Kidney (tissue), 14 donors: ENCODE data around the gene VOPP1. TPM values are rescaled to one million over a fixed set of nuclear protein-coding genes. Genes with fewer than 3 reads are reported as not detected.
A peak's percentile ranks its signal among the peaks of the same experiment; 100 is the strongest.

ENCODE experiments used
- DNase-seq, 5 donors: peaks; one replicate each; pipeline ENCODE4 v3.0.0-alpha.2; 2013 to 2020
- FAIRE-seq: peaks from 2 replicates; lab custom pipeline; 2012; peaks lifted over from hg19 to GRCh38; lab: Jason Lieb, UNC
- H3K27ac ChIP-seq, 2 donors: one replicate each; pipeline ENCODE4 v1.7.0; 2013; ENCODE audit warnings: low read depth in 2 of 2, low read length in 2 of 2, inconsistent platforms in 1 of 2
- H3K27me3 ChIP-seq: one replicate; pipeline ENCODE4 v1.7.1; 2013; ENCODE audit warnings: low read length, inconsistent platforms; ENCODE audit not compliant: control insufficient read depth, insufficient read depth
- H3K36me3 ChIP-seq, 3 donors: one replicate each; pipeline versions ENCODE4 v1.7.0 to v1.7.1; 2013; ENCODE audit warnings: low read length in 3 of 3, control low read depth in 1 of 3, inconsistent platforms in 1 of 3; ENCODE audit not compliant: insufficient read depth in 3 of 3, control insufficient read depth in 2 of 3
- H3K4me1 ChIP-seq, 3 donors: one replicate each; pipeline versions ENCODE4 v1.7.0 to v1.7.1; 2013; ENCODE audit warnings: low read length in 3 of 3, inconsistent platforms in 1 of 3, low read depth in 1 of 3; ENCODE audit not compliant: control insufficient read depth in 2 of 3, insufficient read depth in 2 of 3
- H3K4me3 ChIP-seq, 3 donors: one replicate each; pipeline versions ENCODE4 v1.7.0 to v1.8.1; 2013; ENCODE audit warnings: low read length in 3 of 3, control low read depth in 1 of 3, inconsistent platforms in 1 of 3
- H3K9ac ChIP-seq, 3 donors: one replicate each; pipeline versions ENCODE4 v1.7.0 to v1.7.1; 2013; ENCODE audit warnings: low read length in 3 of 3, control low read depth in 1 of 3, inconsistent platforms in 1 of 3
- H3K9me3 ChIP-seq, 3 donors: one replicate each; pipeline versions ENCODE4 v1.7.0 to v1.7.1; 2013; ENCODE audit warnings: low read length in 3 of 3, control low read depth in 1 of 3, inconsistent platforms in 1 of 3; ENCODE audit not compliant: control insufficient read depth in 2 of 3, insufficient read depth in 1 of 3
- CTCF ChIP-seq: IDR thresholded peaks from 3 replicates; pipeline ENCODE4 v1.5.1; 2012; ENCODE audit warnings: mild to moderate bottlenecking, moderate library complexity, borderline replicate concordance; ENCODE audit not compliant: insufficient read depth; ENCODE audit errors: extremely low read depth
- intact Hi-C: fragments of 100-400 bp; cut with DNase I; formaldehyde crosslinking; loops from one replicate; pipeline ENCODE4 v1.11.1; 2022
- polyA plus RNA-seq: library from polyadenylated mRNA; stranded (reverse); fragments of 350-450 nt; fragmentation: Illumina TruSeq; extraction: RNeasy Lipid Tissue Mini Kit (QIAGEN cat#74804); gene quantifications from one replicate; pipeline ENCODE4 v1.2.3, GENCODE V29; 2014; ENCODE audit warnings: low read depth, low replicate concordance; ENCODE audit not compliant: insufficient read depth
- total RNA-seq: library from RNA; stranded (reverse); fragmentation: NEBNext Ultra II Directional; extraction: Animal tissue kit (Norgen Biotek cat#: 25700); gene quantifications from one replicate; pipeline ENCODE4 v1.2.1, GENCODE V29; 2021
- donor health status: control.
- donor health status: control.
- donor health status: control.
- donor health status: control.
- donor health status: control.
- donor health status: DM: yes; HTN: yes; CAD: no.
- donor health status: Normal renal cell carcinoma (clear cell type).

Gene VOPP1
- total and polyA plus RNA-seq, 2 donors from 2014 or later = 47.3 to 98.7 TPM

- Histone ChIP-seq H3K9me3 (no peaks in the 10 kb centered on the region), H3K4me1 (peaks cover 0 to 5% (median 0%) of the 10 kb centered on the region in 3 donors), H3K27ac (no peak overlapping the region), H3K27me3 (no peaks in the 10 kb centered on the region), H3K4me3 (no peak overlapping the region), H3K36me3 (no peaks in the 10 kb centered on the region), H3K9ac (no peak overlapping the region)
- FAIRE-seq = no peak
- intact Hi-C loops = no loop called here
- TF ChIP-seq CTCF = no peak
- DNase-seq = peak in 1 of 5 donors; percentile 56
Observed at GRCh38 chr7:55594414-55594813, 22.1 kb upstream of the VOPP1 start.

- intact Hi-C loops = no loop called here
- Histone ChIP-seq H3K9me3 (no peaks in the 10 kb centered on the region), H3K36me3 (no peaks in the 10 kb centered on the region), H3K27me3 (no peaks in the 10 kb centered on the region), H3K4me3 (no peak overlapping the region), H3K9ac (no peak overlapping the region), H3K27ac (no peak overlapping the region), H3K4me1 (peaks cover 0 to 5% (median 0%) of the 10 kb centered on the region in 3 donors)
- no peak for FAIRE-seq
- TF ChIP-seq CTCF = peak; percentile 55
- peak in 4 of 5 donors; percentile 11 to 70 (median 44) for DNase-seq
Observed at GRCh38 chr7:55593515-55594318, 21.4 kb upstream of the VOPP1 start.

DNA sequence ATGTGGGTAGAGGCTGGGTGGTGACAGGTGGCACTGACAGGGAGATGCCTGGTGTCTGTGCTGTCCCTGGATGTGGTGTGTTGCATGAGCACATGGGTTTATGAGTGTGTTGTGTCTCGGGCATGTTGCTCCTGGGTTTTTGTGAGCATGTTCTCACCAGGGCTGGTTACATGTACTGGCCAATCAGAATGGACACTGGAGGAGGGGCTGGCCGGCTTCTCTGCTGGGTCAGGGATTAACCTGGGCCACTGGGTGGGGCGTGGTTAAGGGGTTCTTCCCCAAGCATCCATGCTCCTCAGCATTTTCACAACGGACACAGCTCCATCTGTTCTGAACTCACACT, 20.8 kb upstream of the VOPP1 start:
- H3K9me3 ChIP-seq = no peaks in the 10 kb centered on the region
- no peak overlapping the region for H3K27ac ChIP-seq
- intact Hi-C loops = no loop called here
- H3K4me3 ChIP-seq = no peak overlapping the region
- no peak overlapping the region for H3K9ac ChIP-seq
- H3K36me3 ChIP-seq = no peaks in the 10 kb centered on the region
- TF ChIP-seq CTCF = no peak
- peak in 1 of 5 donors; percentile 61 for DNase-seq
- H3K27me3 ChIP-seq = no peaks in the 10 kb centered on the region
- no peak for FAIRE-seq
- H3K4me1 ChIP-seq = peaks cover 0 to 5% (median 0%) of the 10 kb centered on the region in 3 donors

DNA sequence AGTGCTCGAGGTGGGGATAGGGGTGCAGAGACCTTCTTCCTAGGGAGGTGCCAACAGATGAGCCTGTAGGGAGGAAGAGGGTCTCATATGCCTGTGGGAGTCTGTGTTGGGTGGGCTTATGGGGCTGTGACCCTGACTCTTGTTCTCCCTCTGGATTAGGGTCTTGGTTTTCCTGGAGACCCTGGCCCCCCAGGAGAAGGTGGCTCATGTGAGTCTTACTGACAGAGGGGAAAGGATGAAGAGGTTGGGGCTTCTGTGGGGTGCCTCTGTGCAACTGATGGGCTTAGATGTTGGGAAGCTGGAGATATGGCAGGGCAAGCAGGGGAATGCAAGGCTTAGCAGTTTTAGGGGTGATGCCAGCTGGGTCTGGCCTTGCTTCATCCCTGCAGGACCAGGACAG, 20.2 kb upstream of the VOPP1 start:
- Histone ChIP-seq H3K27ac (no peak overlapping the region), H3K9me3 (no peaks in the 10 kb centered on the region), H3K4me1 (peaks cover 0 to 5% (median 0%) of the 10 kb centered on the region in 3 donors), H3K4me3 (no peak overlapping the region), H3K36me3 (no peaks in the 10 kb centered on the region), H3K9ac (no peak overlapping the region), H3K27me3 (no peaks in the 10 kb centered on the region)
- TF ChIP-seq CTCF = no peak
- FAIRE-seq = no peak
- peak in 1 of 5 donors; percentile 26 for DNase-seq
- intact Hi-C loops = no loop called here
